Gastrocnemius medialis (tissue), 4 donors: Measurements from ENCODE around the gene LARP4B. TPM values are rescaled to one million over a fixed set of nuclear protein-coding genes. Genes with fewer than 3 reads are reported as not detected.

Source experiments
- ATAC-seq, 2 donors: fragments of 150-250 bp; one replicate each; pipeline ENCODE4 v1.9.1; 2016
- DNase-seq, 2 donors: peaks; one replicate each; pipeline ENCODE4 v3.0.0-alpha.2; 2019
- H3K27ac ChIP-seq, 4 donors: fragments of 200-600 bp; sonication (generic); 1 replicate in 1 of 4; 2 replicates in 3 of 4; pipeline ENCODE4 v1.5.1; 2016 to 2018; ENCODE audit warnings: mild to moderate bottlenecking in 2 of 4, moderate library complexity in 1 of 4
- H3K27me3 ChIP-seq, 3 donors: fragments of 200-600 bp; sonication (generic) in 2 of 3; 1 replicate in 1 of 3; 2 replicates in 2 of 3; pipeline versions ENCODE4 v1.5.1 to v1.6.0; 2016 to 2019; ENCODE audit warnings: mild to moderate bottlenecking in 1 of 3, moderate library complexity in 1 of 3
- H3K36me3 ChIP-seq, 2 donors: fragments of 200-600 bp; sonication (generic) in 1 of 2; one replicate each; pipeline ENCODE4 v1.5.1; 2017 to 2018
- H3K4me1 ChIP-seq, 2 donors: fragments of 200-600 bp; sonication (generic) in 1 of 2; one replicate each; pipeline ENCODE4 v1.5.1; 2016 to 2017; ENCODE audit warnings: mild to moderate bottlenecking in 2 of 2
- H3K4me3 ChIP-seq, 4 donors: fragments of 200-600 bp; sonication (generic) in 3 of 4; 1 replicate in 1 of 4; 2 replicates in 3 of 4; pipeline ENCODE4 v1.5.1; 2016 to 2019; ENCODE audit warnings: mild to moderate bottlenecking in 2 of 4
- H3K9me3 ChIP-seq, 3 donors: fragments of 200-600 bp; sonication (generic) in 2 of 3; 1 replicate in 1 of 3; 2 replicates in 2 of 3; pipeline ENCODE4 v1.5.1; 2016 to 2019
- POLR2A ChIP-seq, 2 donors: fragments of 450-650 bp; IDR thresholded peaks; one replicate each; pipeline ENCODE4 v1.6.1; 2017; ENCODE audit warnings: antibody characterized with exemption in 2 of 2, mild to moderate bottlenecking in 2 of 2, moderate library complexity in 2 of 2
- in situ Hi-C, 4 donors: fragments of 200-750 bp; cut with MboI; loops; one replicate each; pipeline versions ENCODE4 v1.15.0 to v1.8.0; 2017; ENCODE audit warnings: low sequenced_read_pairs in 4 of 4
- intact Hi-C: fragments of 100-400 bp; cut with DNase I; formaldehyde crosslinking; loops from one replicate; pipeline ENCODE4 v1.15.1; 2023; ENCODE audit warnings: low total_unique reads
- total RNA-seq, 4 donors: library from RNA; depleted of rRNA; stranded (reverse); fragments of >200 nt; gene quantifications; one replicate each; pipeline versions ENCODE4 v1.1.0 to v1.2.3, GENCODE V29; 2016
- TF ChIP-seq, protein P1 (sequence below), 5 experiments: fragments of 450-650 bp in 3 of 5; fragments of 200-600 bp in 2 of 5; sonication (generic) in 2 of 5; IDR thresholded peaks in 4 of 5; conservative IDR thresholded peaks in 1 of 5; 1 replicate in 4 of 5; 2 replicates in 1 of 5; pipeline ENCODE4 v1.5.1; 2016 to 2019; ENCODE audit warnings: antibody characterized with exemption in 5 of 5, mild to moderate bottlenecking in 3 of 5, moderate library complexity in 3 of 5

Gene LARP4B
- total RNA-seq, 4 donors from 2014 or later: 29.7 to 45.6 (median 40.0) TPM

DNA sequence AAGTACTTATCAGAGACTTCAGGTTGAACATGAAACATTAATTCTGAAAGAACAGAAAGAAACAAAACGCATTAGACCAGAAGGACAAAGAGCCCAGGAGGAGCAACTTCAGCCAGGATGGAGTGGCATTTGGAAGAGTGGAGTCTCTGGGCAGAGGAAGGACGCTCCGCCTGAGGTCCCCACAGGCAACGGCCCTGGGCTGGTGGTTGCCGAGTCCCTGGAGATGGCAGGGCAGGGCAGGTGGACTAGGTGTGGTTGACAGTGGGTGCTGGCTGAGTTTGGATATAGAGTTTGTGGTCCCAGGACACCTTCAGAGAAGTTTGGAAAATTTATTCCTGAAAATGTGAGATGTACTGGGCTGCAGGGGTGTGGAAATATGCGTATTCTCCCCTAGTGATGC, 27.4 kb upstream of the LARP4B start:
- Histone ChIP-seq H3K4me1 (no peaks in the 10 kb centered on the region), H3K36me3 (no peaks in the 10 kb centered on the region), H3K27ac (no peak overlapping the region), H3K4me3 (no peak overlapping the region), H3K27me3 (no peaks in the 10 kb centered on the region), H3K9me3 (no peaks in the 10 kb centered on the region)
- intact Hi-C loops (no loop called here), in situ Hi-C loops (no loop called here)
- ATAC-seq (no peak), DNase-seq (no peak)
- no peak for TF ChIP-seq POLR2A (IDR thresholded peaks at IDR 0.05)
- TF ChIP-seq, protein P1, sequence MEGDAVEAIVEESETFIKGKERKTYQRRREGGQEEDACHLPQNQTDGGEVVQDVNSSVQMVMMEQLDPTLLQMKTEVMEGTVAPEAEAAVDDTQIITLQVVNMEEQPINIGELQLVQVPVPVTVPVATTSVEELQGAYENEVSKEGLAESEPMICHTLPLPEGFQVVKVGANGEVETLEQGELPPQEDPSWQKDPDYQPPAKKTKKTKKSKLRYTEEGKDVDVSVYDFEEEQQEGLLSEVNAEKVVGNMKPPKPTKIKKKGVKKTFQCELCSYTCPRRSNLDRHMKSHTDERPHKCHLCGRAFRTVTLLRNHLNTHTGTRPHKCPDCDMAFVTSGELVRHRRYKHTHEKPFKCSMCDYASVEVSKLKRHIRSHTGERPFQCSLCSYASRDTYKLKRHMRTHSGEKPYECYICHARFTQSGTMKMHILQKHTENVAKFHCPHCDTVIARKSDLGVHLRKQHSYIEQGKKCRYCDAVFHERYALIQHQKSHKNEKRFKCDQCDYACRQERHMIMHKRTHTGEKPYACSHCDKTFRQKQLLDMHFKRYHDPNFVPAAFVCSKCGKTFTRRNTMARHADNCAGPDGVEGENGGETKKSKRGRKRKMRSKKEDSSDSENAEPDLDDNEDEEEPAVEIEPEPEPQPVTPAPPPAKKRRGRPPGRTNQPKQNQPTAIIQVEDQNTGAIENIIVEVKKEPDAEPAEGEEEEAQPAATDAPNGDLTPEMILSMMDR (IDR thresholded peaks at IDR 0.05 in 4 of 5, conservative IDR thresholded peaks at IDR 0.05 in 1 of 5): no peak

DNA sequence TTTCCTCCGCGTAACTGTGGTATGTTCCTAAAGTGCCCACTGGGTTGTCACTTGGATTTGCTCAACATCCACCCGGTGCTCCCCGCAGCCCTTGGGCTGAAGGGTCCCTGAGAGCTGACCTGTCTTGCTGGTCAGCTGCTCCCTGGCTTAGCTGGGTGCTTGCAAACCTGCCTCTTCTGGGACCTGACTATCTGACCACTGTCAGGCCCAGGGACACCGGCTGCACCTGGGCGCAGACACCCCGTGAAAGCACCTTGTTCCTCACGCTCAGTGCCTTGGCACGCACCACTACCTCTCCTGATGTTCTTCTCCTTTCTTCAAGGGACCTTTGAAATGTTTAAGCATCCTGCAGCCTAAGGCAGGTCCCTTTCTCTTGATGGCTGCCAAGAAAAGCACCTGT, 26.6 kb upstream of the LARP4B start:
- no peak overlapping the region for H3K4me3 ChIP-seq
- H3K27me3 ChIP-seq: no peaks in the 10 kb centered on the region
- H3K4me1 ChIP-seq: no peaks in the 10 kb centered on the region
- ATAC-seq (no peak), DNase-seq (no peak)
- in situ Hi-C loops: no loop called here
- H3K27ac ChIP-seq: no peak overlapping the region
- TF ChIP-seq POLR2A (IDR thresholded peaks at IDR 0.05): no peak
- TF ChIP-seq, protein P1 (IDR thresholded peaks at IDR 0.05 in 4 of 5, conservative IDR thresholded peaks at IDR 0.05 in 1 of 5): no peak
- no peaks in the 10 kb centered on the region for H3K36me3 ChIP-seq
- no peaks in the 10 kb centered on the region for H3K9me3 ChIP-seq
- intact Hi-C loops: no loop called here

DNA sequence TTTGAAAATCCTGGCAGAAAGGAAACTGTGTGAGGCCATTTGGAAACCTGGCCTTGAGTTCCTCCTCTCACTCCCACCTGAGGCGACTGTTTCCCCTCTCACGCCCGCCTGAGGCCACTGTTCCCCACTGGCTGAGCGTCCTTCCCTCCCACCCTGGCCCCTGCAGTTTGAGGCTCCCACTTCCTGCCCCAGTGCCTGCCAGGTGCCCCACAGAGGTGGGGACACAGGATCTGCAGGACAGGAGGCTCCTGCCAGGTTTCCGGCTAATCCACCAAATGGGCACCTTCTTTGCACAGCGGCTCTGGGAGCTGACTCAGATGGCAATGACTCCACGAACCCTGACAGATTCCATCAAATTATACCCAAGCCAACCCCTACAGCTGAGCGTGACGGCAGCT, 24.3 kb upstream of the LARP4B start:
- DNase-seq (no peak), ATAC-seq (no peak)
- H3K27ac ChIP-seq: no peak overlapping the region
- H3K9me3 ChIP-seq: no peaks in the 10 kb centered on the region
- no peak overlapping the region for H3K4me3 ChIP-seq
- intact Hi-C loops (no loop called here), in situ Hi-C loops (no loop called here)
- no peaks in the 10 kb centered on the region for H3K27me3 ChIP-seq
- no peaks in the 10 kb centered on the region for H3K4me1 ChIP-seq
- H3K36me3 ChIP-seq: no peaks in the 10 kb centered on the region
- TF ChIP-seq, protein P1 (IDR thresholded peaks at IDR 0.05 in 4 of 5, conservative IDR thresholded peaks at IDR 0.05 in 1 of 5): no peak
- TF ChIP-seq POLR2A (IDR thresholded peaks at IDR 0.05): no peak

DNA sequence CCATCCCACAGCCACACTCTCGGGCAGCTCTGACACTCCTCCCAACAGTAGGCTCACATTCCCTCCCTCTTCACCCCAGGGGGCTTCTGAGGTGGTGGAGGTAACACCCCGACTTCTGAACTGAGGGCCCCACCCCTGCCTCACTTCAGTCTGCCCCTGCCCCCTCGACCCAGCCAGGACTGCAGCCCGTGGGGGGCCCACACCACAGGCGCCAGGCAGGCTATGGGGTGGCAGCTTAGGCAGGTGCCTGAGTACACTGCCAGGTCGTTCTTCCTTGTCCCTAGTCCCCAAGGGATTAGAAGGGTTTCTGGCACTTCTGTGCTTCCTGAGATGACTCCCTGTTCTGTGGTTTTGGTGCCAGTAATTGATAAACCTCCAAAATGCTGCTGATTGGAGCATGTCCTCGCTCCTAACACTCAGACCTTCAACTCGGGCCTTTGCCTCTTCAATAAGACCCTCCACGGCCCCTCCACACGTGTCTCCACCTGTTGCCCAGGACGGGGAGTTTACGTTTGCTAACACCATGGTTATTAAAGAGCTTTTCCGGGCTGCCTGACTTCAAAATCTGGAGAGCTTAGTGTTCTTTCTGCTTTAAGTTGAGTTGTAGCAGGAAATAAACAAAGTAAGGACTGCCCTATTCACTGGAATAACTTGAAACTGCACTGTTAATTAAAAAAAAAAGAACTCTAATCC, 23.8 kb upstream of the LARP4B start:
- TF ChIP-seq POLR2A (IDR thresholded peaks at IDR 0.05): no peak
- TF ChIP-seq, protein P1 (IDR thresholded peaks at IDR 0.05 in 4 of 5, conservative IDR thresholded peaks at IDR 0.05 in 1 of 5): no peak
- Histone ChIP-seq H3K36me3 (no peaks in the 10 kb centered on the region), H3K4me1 (no peaks in the 10 kb centered on the region), H3K27me3 (no peaks in the 10 kb centered on the region), H3K4me3 (no peak overlapping the region), H3K27ac (no peak overlapping the region), H3K9me3 (no peaks in the 10 kb centered on the region)
- in situ Hi-C loops (no loop called here), intact Hi-C loops (no loop called here)
- no peak for ATAC-seq
- DNase-seq: no peak

DNA sequence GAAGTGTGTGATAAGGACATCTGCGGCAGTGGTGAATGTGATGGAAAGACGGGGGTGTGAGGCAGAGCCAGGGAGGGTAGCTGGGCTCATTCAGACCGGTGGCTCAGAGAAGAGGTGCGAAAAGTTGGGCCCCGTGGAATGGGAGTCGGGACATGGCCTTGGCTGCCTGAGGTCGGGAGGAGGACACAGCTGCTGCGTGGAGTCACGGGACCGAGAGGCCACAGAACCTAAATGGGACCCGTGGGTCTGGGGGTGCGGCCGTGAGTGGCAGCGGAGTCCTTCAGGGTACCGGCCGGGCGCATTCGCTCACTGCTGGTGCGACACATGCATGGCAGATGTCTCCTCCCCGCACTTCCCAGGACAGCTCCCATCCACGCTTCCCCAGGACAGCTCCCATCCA, 22.9 kb upstream of the LARP4B start:
- in situ Hi-C loops: no loop called here
- no peaks in the 10 kb centered on the region for H3K27me3 ChIP-seq
- intact Hi-C loops: no loop called here
- H3K4me3 ChIP-seq: no peak overlapping the region
- ATAC-seq: no peak
- no peak for DNase-seq
- TF ChIP-seq, protein P1 (IDR thresholded peaks at IDR 0.05 in 4 of 5, conservative IDR thresholded peaks at IDR 0.05 in 1 of 5): no peak
- no peak for TF ChIP-seq POLR2A (IDR thresholded peaks at IDR 0.05)
- no peak overlapping the region for H3K27ac ChIP-seq
- no peaks in the 10 kb centered on the region for H3K36me3 ChIP-seq
- H3K4me1 ChIP-seq: no peaks in the 10 kb centered on the region
- H3K9me3 ChIP-seq: no peaks in the 10 kb centered on the region
